A673 (cell line): ENCODE results near the gene SHROOM2. TPM values are rescaled to one million over a fixed set of nuclear protein-coding genes. Genes with fewer than 3 reads are reported as not detected.

ENCODE experiments used
- BruUV-seq: library from RNA; stranded (reverse); fragments of 400-500 nt; replicated peaks from 2 replicates; lab custom pipeline; 2021; lab: Mats Ljungman, UMichigan
- CTCF ChIA-PET: fragments of 300-600 bp; sonication (Branson Sonifier 250); formaldehyde crosslinking; loops from one replicate; lab custom pipeline; 2022; ENCODE audit warnings: antibody characterized with exemption; lab: Charles Lee
- POLR2A ChIA-PET: fragments of 300-600 bp; sonication (Branson Sonifier 250); formaldehyde crosslinking; loops from one replicate; lab custom pipeline; 2022; ENCODE audit warnings: antibody characterized with exemption; ENCODE audit not compliant: low non-redundant PET; lab: Charles Lee
- DNase-seq: peaks from one replicate; pipeline ENCODE4 v3.0.0-alpha.2; 2015; ENCODE audit warnings: low spot score
- H3K27ac ChIP-seq: fragments of 200-600 bp; sonication (generic); 2 replicates; pipeline ENCODE4 v1.5.1; 2016; ENCODE audit warnings: mixed run types, low read depth, mild to moderate bottlenecking, mixed read lengths, antibody characterized with exemption, low read length; ENCODE audit not compliant: poor library complexity, severe bottlenecking
- H3K27me3 ChIP-seq: fragments of 200-600 bp; sonication (generic); replicated peaks from 2 replicates; pipeline ENCODE4 v1.6.1; 2017; ENCODE audit warnings: mixed run types, low read depth, mild to moderate bottlenecking, mixed read lengths, antibody characterized with exemption, low read length; ENCODE audit not compliant: insufficient read depth, poor library complexity
- H3K36me3 ChIP-seq: fragments of 200-600 bp; sonication (generic); 2 replicates; pipeline ENCODE4 v1.6.1; 2016; ENCODE audit warnings: mixed run types, mild to moderate bottlenecking, mixed read lengths, antibody characterized with exemption, low read length; ENCODE audit not compliant: insufficient read depth, poor library complexity, severe bottlenecking
- H3K4me1 ChIP-seq: fragments of 200-600 bp; sonication (generic); 2 replicates; pipeline ENCODE4 v1.6.1; 2017; ENCODE audit warnings: mixed run types, mild to moderate bottlenecking, mixed read lengths, antibody characterized with exemption, low read length; ENCODE audit not compliant: insufficient read depth, poor library complexity, severe bottlenecking
- H3K4me3 ChIP-seq: fragments of 200-600 bp; sonication (generic); 2 replicates; pipeline ENCODE4 v1.5.1; 2016; ENCODE audit warnings: low read depth, mixed run types, mild to moderate bottlenecking, mixed read lengths, low read length; ENCODE audit not compliant: poor library complexity, severe bottlenecking
- H3K9me3 ChIP-seq: fragments of 200-600 bp; sonication (generic); 2 replicates; pipeline ENCODE4 v1.6.1; 2016; ENCODE audit warnings: mixed run types, low read depth, mild to moderate bottlenecking, mixed read lengths, antibody characterized with exemption, low read length; ENCODE audit not compliant: poor library complexity, severe bottlenecking
- EZH2 ChIP-seq: fragments of 200-600 bp; sonication (generic); IDR thresholded peaks from 2 replicates; pipeline ENCODE4 v1.6.1; 2017; ENCODE audit warnings: borderline replicate concordance, low read depth, mild to moderate bottlenecking, mixed read lengths, antibody characterized with exemption, low read length; ENCODE audit not compliant: poor library complexity, severe bottlenecking
- intact Hi-C: fragments of 100-400 bp; cut with micrococcal nuclease; formaldehyde crosslinking; loops from one replicate; pipeline ENCODE4 v1.10.0; 2022; ENCODE audit not compliant: unreplicated experiment
- total RNA-seq: library from RNA; stranded (reverse); gene quantifications from 2 replicates; pipeline ENCODE4 v1.2.3, GENCODE V29; 2021
- TF ChIP-seq, protein P1 (sequence below): fragments of 300-800, 200-600 bp; sonication (generic); conservative IDR thresholded peaks from 2 replicates; pipeline ENCODE4 v1.5.1; 2017; ENCODE audit warnings: low read depth, mild to moderate bottlenecking, antibody characterized with exemption, low read length, moderate library complexity, mixed read lengths

Gene SHROOM2
- total RNA-seq, 1 experiment from 2014 or later: 3.7 TPM

GRCh38 chrX:9909254-9909653 is 123.0 kb downstream of the SHROOM2 start:
- no peak for TF ChIP-seq EZH2
- TF ChIP-seq, protein P1, sequence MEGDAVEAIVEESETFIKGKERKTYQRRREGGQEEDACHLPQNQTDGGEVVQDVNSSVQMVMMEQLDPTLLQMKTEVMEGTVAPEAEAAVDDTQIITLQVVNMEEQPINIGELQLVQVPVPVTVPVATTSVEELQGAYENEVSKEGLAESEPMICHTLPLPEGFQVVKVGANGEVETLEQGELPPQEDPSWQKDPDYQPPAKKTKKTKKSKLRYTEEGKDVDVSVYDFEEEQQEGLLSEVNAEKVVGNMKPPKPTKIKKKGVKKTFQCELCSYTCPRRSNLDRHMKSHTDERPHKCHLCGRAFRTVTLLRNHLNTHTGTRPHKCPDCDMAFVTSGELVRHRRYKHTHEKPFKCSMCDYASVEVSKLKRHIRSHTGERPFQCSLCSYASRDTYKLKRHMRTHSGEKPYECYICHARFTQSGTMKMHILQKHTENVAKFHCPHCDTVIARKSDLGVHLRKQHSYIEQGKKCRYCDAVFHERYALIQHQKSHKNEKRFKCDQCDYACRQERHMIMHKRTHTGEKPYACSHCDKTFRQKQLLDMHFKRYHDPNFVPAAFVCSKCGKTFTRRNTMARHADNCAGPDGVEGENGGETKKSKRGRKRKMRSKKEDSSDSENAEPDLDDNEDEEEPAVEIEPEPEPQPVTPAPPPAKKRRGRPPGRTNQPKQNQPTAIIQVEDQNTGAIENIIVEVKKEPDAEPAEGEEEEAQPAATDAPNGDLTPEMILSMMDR: no peak
- H3K27me3 ChIP-seq: no peaks in the 10 kb centered on the region
- no peaks in the 10 kb centered on the region for H3K4me1 ChIP-seq
- intact Hi-C loops: no loop called here
- H3K9me3 ChIP-seq: no peaks in the 10 kb centered on the region
- no peak for DNase-seq
- ChIA-PET CTCF (no interaction called here), POLR2A (no interaction called here)
- H3K4me3 ChIP-seq: no peak overlapping the region
- BruUV-seq: no TSS peak
- no peaks in the 10 kb centered on the region for H3K36me3 ChIP-seq
- H3K27ac ChIP-seq: no peak overlapping the region

DNA sequence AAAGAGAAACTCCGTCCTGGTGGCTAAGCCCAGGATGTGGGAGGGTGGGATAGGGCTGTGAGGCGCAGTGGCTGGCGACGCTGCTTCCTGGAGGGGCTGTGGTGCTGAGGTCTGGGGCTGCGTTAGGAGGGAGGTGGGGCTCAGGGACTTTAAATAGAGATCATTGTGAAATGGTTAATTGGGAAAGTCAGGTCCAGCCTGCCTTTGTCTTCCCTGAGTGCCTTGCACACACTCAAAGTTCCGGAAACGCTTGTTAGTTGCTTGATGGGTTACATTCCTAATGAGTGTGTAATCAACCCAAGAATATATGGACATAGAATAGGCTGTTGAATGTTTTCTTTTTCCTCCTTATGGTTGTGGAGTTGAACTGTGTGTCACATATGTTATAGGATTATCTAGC is 125.3 kb downstream of the SHROOM2 start:
- no TSS peak for BruUV-seq
- Histone ChIP-seq H3K27ac (no peak overlapping the region), H3K4me1 (no peaks in the 10 kb centered on the region), H3K27me3 (no peaks in the 10 kb centered on the region), H3K4me3 (no peak overlapping the region), H3K9me3 (no peaks in the 10 kb centered on the region), H3K36me3 (no peaks in the 10 kb centered on the region)
- DNase-seq: peak; percentile 27
- CTCF ChIA-PET: no interaction called here
- TF ChIP-seq, protein P1: no peak
- no peak for TF ChIP-seq EZH2
- POLR2A ChIA-PET: no interaction called here
- intact Hi-C loops: no loop called here

DNA sequence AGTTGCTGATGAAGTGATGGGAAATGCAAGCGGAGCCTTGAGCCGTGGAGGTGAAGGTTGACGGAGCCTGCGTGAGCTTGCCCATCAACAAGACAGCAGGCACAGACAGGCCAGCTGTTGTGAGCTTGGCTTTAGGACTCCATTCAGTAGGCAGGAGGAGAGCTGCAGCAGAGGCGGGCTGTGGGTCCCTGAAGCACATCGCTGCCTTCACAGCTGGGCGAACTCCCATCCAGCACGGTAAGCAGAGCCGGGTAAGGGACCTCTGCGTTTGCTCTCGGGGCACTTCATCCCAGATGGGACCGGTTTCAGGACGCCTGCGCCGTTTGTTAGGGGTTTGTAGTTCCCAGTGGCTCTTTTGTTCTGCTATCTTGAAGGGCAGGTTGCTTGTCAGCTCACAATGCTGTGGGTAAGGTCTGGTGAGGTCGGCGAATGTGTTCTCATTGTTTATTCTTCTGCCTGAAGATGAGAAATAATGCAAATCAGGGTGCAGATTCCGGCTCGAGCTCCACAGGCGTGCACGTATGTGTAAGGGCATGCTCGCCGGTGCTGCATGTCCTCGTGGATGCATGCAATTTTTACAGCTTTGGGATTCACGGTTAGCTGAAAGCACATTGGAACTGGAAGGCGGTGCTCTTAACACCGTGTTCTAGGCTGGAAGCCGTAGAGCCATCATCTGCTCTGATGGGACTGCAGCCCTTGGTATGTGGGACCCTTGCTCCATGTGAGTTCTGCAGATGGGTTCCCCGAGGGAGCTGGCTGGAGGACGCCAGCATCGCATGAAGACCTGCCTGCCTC is 126.3 kb downstream of the SHROOM2 start:
- no peaks in the 10 kb centered on the region for H3K4me1 ChIP-seq
- POLR2A ChIA-PET: no interaction called here
- intact Hi-C loops: no loop called here
- no peaks in the 10 kb centered on the region for H3K36me3 ChIP-seq
- CTCF ChIA-PET: no interaction called here
- H3K9me3 ChIP-seq: no peaks in the 10 kb centered on the region
- H3K27me3 ChIP-seq: no peaks in the 10 kb centered on the region
- no TSS peak for BruUV-seq
- TF ChIP-seq, protein P1: no peak
- TF ChIP-seq EZH2: no peak
- no peak overlapping the region for H3K4me3 ChIP-seq
- no peak for DNase-seq
- H3K27ac ChIP-seq: no peak overlapping the region
